Measurements from ENCODE around the gene RALGAPB.

RALGAPB gene

DNA sequence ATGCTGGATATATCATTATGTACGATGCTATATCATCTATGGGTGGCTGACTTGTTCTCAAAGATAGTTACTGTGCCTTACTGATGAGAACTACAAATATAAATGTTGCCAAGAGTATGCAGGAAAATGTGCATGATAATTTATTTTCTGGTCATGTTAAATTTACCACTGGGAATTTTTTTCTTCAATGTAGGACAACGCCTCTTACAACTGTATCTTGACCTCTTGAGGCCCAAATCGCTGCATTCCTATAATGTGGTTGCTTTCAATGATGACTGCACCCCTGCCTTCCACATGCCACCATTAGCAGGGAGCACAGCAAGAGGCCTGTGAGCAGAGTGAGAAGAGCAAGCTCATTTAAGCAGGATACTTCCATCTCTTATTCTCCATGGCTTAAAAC, 5.7 kb upstream of the RALGAPB start:
- H3K9ac ChIP-seq (ENCODE audit: low read depth, low read length) = no peak overlapping the region
- H3K4me3 ChIP-seq (ENCODE audit: low read depth, low read length) = no peak overlapping the region
- H3K9me3 ChIP-seq (ENCODE audit: control insufficient read depth, insufficient read depth, low read length) = no peaks in the 10 kb centered on the region
- no peaks in the 10 kb centered on the region for H3K36me3 ChIP-seq (ENCODE audit: control insufficient read depth, insufficient read depth, low read length)
- H3K4me1 ChIP-seq (ENCODE audit: control insufficient read depth, insufficient read depth, low read length) = no peaks in the 10 kb centered on the region
- no peaks in the 10 kb centered on the region for H3K27me3 ChIP-seq (ENCODE audit: control insufficient read depth, insufficient read depth, low read length)

DNA sequence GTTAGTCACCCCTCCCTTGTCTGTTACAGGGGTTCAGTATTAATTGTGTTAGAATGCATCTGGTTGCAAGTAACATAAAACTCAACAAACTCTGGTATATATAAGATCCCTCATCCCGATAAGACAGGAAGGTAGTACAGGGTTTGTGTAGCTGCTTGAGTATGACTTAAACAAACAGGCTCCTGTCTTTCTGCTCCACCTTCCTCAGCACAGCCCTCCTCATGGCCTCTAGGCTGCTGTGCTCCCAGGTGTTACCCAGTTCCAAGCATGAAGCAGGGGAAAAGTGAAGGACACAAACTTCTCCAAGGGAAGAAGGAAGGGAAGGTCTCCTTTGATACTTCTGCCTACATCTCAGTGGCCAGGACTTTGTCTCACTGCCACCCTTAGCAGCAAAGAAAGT, 1.4 kb upstream of the RALGAPB start:
- Histone ChIP-seq H3K9ac (ENCODE audit: low read depth, low read length) (peak overlapping the region; percentile 13), H3K9me3 (ENCODE audit: control insufficient read depth, insufficient read depth, low read length) (no peaks in the 10 kb centered on the region), H3K4me1 (ENCODE audit: control insufficient read depth, insufficient read depth, low read length) (no peaks in the 10 kb centered on the region), H3K4me3 (ENCODE audit: low read depth, low read length) (no peak overlapping the region), H3K27me3 (ENCODE audit: control insufficient read depth, insufficient read depth, low read length) (no peaks in the 10 kb centered on the region), H3K36me3 (ENCODE audit: control insufficient read depth, insufficient read depth, low read length) (no peaks in the 10 kb centered on the region)

DNA sequence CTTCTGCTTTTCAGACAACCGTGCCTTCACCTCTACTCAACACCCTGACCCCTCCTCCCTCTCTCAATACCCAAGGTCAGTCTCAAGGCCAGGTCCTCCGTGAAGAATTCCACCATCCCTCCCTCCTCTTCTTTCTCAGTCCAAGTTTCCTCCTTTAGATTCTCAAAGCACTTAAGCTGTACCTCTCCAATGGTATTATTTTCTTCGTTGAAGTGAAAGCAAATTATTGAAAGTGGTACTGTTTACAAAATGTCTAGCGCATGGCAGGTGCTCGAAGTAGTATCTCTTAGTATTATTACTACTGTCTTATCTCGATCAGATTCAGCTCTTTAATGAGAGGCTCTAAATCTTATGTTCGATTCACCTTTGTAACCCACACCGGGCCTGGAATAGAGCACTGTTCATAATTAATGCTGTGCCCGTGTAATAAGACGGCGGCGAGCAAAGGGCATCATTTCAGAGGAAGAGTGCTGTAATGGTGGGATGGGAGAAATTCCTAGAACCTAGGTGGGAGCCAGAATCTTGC, 593 bp upstream of the RALGAPB start:
- Histone ChIP-seq H3K36me3 (ENCODE audit: control insufficient read depth, insufficient read depth, low read length) (no peaks in the 10 kb centered on the region), H3K9me3 (ENCODE audit: control insufficient read depth, insufficient read depth, low read length) (no peaks in the 10 kb centered on the region), H3K27me3 (ENCODE audit: control insufficient read depth, insufficient read depth, low read length) (no peaks in the 10 kb centered on the region), H3K4me3 (ENCODE audit: low read depth, low read length) (peak overlapping the region; percentile 54), H3K4me1 (ENCODE audit: control insufficient read depth, insufficient read depth, low read length) (no peaks in the 10 kb centered on the region), H3K9ac (ENCODE audit: low read depth, low read length) (peak overlapping the region; percentile 37)

DNA sequence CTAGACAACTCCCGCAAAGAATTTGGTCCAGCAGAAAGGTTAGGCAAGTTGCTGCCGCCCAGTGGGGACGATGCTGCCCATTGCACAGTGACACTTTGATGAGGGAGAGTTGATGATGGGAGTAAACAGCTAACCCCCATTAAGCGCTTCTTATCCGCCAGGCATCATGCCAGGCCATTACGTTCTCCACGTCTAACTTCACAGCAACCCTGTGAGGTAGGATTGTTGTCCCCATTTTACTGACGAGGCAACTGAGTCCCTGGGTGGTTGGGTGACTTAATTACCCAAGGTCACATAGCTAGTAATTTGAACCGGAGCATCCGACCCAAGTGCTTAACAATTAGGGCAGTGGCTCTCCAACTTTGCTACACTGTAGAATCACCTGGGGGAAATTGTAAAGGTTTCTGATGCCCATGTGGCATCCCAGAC, 738 bp downstream of the RALGAPB start:
- Histone ChIP-seq H3K9ac (ENCODE audit: low read depth, low read length) (peak overlapping the region; percentile 80), H3K36me3 (ENCODE audit: control insufficient read depth, insufficient read depth, low read length) (no peaks in the 10 kb centered on the region), H3K4me1 (ENCODE audit: control insufficient read depth, insufficient read depth, low read length) (no peaks in the 10 kb centered on the region), H3K9me3 (ENCODE audit: control insufficient read depth, insufficient read depth, low read length) (no peaks in the 10 kb centered on the region), H3K27me3 (ENCODE audit: control insufficient read depth, insufficient read depth, low read length) (no peaks in the 10 kb centered on the region), H3K4me3 (ENCODE audit: low read depth, low read length) (peak overlapping the region; percentile 54)

DNA sequence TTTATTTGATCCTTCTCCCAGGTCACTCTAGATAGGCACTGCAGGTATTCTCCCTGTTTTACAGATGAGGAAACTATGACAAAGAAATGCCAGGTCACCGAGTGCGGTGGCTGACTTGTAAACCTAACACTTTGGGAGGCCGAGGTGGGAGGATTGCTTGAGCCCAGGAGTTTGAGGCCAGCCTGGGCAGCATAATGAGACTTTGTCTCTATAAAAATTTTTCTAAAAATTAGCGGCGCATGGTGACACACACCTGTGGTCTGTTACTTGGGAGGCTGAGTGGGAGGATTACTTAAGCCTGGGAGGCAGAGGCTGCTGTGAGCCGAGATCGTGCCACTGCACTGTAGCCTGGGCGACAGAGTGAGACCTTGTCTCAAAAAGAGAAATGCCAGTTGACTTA, 5.1 kb downstream of the RALGAPB start:
- Histone ChIP-seq H3K9me3 (ENCODE audit: control insufficient read depth, insufficient read depth, low read length) (no peaks in the 10 kb centered on the region), H3K9ac (ENCODE audit: low read depth, low read length) (no peak overlapping the region), H3K27me3 (ENCODE audit: control insufficient read depth, insufficient read depth, low read length) (no peaks in the 10 kb centered on the region), H3K4me3 (ENCODE audit: low read depth, low read length) (no peak overlapping the region), H3K4me1 (ENCODE audit: control insufficient read depth, insufficient read depth, low read length) (no peaks in the 10 kb centered on the region), H3K36me3 (ENCODE audit: control insufficient read depth, insufficient read depth, low read length) (no peaks in the 10 kb centered on the region)

DNA sequence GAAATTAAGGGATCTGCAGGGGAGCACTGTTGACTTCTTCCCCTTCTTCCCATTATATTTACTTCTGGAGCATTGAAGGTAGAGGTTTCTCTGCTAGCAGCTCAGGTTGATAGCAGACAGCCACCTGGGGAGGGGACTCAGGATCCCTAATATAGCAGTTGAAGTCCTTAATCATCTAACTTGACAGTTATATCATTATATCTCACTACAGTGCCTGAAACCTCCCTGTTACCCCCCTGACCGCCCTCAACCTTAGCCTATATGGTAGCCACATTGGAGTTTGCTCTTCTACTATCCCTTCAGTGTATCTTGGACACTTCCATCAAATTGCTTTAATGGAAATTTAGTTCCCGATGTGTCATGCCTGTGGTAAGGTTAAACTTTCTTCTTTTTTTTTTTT, 7.0 kb downstream of the RALGAPB start:
- H3K9me3 ChIP-seq (ENCODE audit: control insufficient read depth, insufficient read depth, low read length) = no peaks in the 10 kb centered on the region
- H3K36me3 ChIP-seq (ENCODE audit: control insufficient read depth, insufficient read depth, low read length) = no peaks in the 10 kb centered on the region
- H3K27me3 ChIP-seq (ENCODE audit: control insufficient read depth, insufficient read depth, low read length) = no peaks in the 10 kb centered on the region
- no peaks in the 10 kb centered on the region for H3K4me1 ChIP-seq (ENCODE audit: control insufficient read depth, insufficient read depth, low read length)
- no peak overlapping the region for H3K4me3 ChIP-seq (ENCODE audit: low read depth, low read length)
- no peak overlapping the region for H3K9ac ChIP-seq (ENCODE audit: low read depth, low read length)

DNA sequence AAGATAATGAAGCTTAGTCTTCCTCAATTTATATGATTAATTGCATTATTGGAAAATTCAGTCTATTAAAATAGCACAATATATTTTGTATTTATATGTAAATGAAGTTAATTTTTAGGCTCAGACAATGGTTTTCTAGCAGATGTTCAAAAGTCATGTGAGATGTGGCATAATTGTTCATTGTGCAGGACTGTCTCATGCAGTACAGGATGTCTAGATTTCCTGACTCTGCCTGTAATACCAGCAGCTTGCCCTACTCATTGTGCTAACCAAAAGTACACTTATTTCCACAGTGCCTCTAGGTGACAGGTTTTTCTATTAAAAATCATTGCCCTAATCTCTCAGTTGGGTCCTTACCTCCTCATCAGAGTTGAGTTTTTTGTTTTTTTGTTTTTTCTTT, 12.4 kb downstream of the RALGAPB start:
- Histone ChIP-seq H3K4me1 (ENCODE audit: control insufficient read depth, insufficient read depth, low read length) (no peaks in the 10 kb centered on the region), H3K36me3 (ENCODE audit: control insufficient read depth, insufficient read depth, low read length) (peaks cover 4% of the 10 kb centered on the region)

DNA sequence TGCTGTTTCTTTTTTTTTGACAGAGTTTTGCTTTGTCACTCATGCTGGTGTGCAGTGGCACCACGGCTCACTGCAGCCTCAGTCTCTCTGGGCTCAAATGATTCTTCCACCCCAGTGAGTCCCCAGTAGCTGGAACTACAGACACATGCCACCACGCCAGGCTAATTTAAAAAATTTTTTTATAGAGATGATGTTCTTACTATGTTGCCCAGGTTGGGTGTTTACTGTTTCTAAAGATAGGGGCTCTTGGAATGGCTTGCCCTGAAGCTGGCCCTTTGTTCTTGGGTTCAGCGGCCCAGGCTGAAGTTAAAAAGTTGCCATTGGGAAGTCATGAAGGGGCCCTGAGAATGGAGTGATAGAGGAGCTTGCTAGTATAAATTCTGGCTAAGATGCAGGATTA, 16.5 kb downstream of the RALGAPB start:
- Histone ChIP-seq H3K9ac (ENCODE audit: low read depth, low read length) (no peak overlapping the region), H3K4me3 (ENCODE audit: low read depth, low read length) (no peak overlapping the region), H3K36me3 (ENCODE audit: control insufficient read depth, insufficient read depth, low read length) (peaks cover 4% of the 10 kb centered on the region), H3K9me3 (ENCODE audit: control insufficient read depth, insufficient read depth, low read length) (no peaks in the 10 kb centered on the region), H3K27me3 (ENCODE audit: control insufficient read depth, insufficient read depth, low read length) (no peaks in the 10 kb centered on the region), H3K4me1 (ENCODE audit: control insufficient read depth, insufficient read depth, low read length) (no peaks in the 10 kb centered on the region)

More for the DNA sequence above, 12.4 kb downstream of the RALGAPB start:
- Histone ChIP-seq H3K9me3 (ENCODE audit: control insufficient read depth, insufficient read depth, low read length) (no peaks in the 10 kb centered on the region), H3K4me3 (ENCODE audit: low read depth, low read length) (no peak overlapping the region), H3K27me3 (ENCODE audit: control insufficient read depth, insufficient read depth, low read length) (no peaks in the 10 kb centered on the region), H3K9ac (ENCODE audit: low read depth, low read length) (no peak overlapping the region)

DNA sequence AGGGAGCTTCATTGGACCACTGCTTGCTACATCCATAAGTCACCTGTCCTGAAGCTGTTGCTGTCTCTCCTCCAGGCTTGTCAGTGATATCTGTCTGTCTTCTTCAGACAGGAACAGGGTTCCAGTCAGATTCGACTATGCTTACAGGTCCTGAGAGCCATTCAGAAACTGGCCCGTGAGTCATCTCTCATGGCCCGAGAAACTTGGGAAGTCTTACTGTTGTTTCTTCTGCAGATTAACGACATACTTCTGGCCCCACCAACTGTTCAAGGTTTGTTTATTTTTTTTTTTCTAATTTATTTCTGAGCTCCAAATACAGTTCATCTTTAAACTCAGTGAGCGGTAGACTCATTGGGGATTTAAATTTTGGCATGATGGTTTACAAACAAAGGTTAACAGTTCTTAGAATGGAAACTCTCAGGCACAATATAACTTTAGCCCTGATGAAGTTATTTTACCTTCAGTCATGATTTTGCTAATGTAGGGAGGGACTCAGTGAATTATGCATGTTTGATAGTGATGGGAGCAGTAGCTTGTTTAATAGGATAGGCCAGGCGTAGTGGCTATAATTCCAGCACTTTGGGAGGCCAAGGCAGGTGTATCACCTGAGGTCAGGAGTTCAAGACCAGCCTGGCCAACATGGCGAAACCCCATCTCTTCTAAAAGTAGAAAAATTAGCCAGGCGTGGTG, 24.7 kb downstream of the RALGAPB start:
- H3K9me3 ChIP-seq (ENCODE audit: control insufficient read depth, insufficient read depth, low read length) = no peaks in the 10 kb centered on the region
- H3K4me3 ChIP-seq (ENCODE audit: low read depth, low read length) = no peak overlapping the region
- no peak overlapping the region for H3K9ac ChIP-seq (ENCODE audit: low read depth, low read length)
- no peaks in the 10 kb centered on the region for H3K4me1 ChIP-seq (ENCODE audit: control insufficient read depth, insufficient read depth, low read length)
- H3K27me3 ChIP-seq (ENCODE audit: control insufficient read depth, insufficient read depth, low read length) = no peaks in the 10 kb centered on the region
- peaks cover 12% of the 10 kb centered on the region for H3K36me3 ChIP-seq (ENCODE audit: control insufficient read depth, insufficient read depth, low read length)

DNA sequence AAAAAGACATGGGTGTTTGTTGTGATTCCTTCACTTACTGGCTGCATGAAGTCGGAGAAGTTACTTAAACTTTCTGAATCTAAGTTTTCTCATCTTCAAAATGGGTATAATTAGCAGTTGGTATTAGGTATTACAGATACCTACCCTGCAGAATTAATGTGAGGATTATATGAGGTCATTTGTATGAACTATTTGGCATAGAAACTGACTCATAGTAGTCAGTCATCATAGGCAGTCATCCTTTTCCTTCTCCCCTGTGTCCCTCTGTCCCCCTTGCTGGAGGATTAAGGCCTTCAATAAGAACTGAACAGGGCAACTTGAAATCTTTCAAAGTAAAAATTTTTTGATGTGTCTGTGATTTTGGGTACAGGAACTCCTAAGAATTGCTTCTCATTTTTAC, 26.3 kb downstream of the RALGAPB start:
- Histone ChIP-seq H3K9ac (ENCODE audit: low read depth, low read length) (no peak overlapping the region), H3K9me3 (ENCODE audit: control insufficient read depth, insufficient read depth, low read length) (no peaks in the 10 kb centered on the region), H3K36me3 (ENCODE audit: control insufficient read depth, insufficient read depth, low read length) (peaks cover 12% of the 10 kb centered on the region), H3K27me3 (ENCODE audit: control insufficient read depth, insufficient read depth, low read length) (no peaks in the 10 kb centered on the region), H3K4me1 (ENCODE audit: control insufficient read depth, insufficient read depth, low read length) (no peaks in the 10 kb centered on the region), H3K4me3 (ENCODE audit: low read depth, low read length) (no peak overlapping the region)

DNA sequence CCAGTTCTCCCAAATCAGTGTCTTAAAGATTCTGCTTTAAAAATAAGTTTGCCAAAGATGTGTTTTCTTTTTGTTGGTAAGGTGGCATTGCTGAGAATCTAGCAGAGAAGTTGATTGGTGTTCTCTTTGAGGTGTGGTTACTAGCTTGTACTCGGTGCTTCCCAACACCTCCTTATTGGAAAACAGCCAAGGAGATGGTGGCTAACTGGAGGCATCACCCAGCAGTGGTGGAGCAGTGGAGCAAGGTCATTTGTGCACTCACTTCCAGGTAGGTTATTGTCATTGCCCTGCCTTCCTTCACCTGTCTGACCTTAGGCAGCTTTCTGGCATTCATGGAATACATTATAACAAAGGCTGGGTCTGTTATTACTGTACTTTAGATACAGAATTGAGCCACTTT, 26.7 kb downstream of the RALGAPB start:
- Histone ChIP-seq H3K36me3 (ENCODE audit: control insufficient read depth, insufficient read depth, low read length) (peaks cover 12% of the 10 kb centered on the region), H3K27me3 (ENCODE audit: control insufficient read depth, insufficient read depth, low read length) (no peaks in the 10 kb centered on the region), H3K4me3 (ENCODE audit: low read depth, low read length) (no peak overlapping the region), H3K9ac (ENCODE audit: low read depth, low read length) (no peak overlapping the region), H3K9me3 (ENCODE audit: control insufficient read depth, insufficient read depth, low read length) (no peaks in the 10 kb centered on the region), H3K4me1 (ENCODE audit: control insufficient read depth, insufficient read depth, low read length) (no peaks in the 10 kb centered on the region)

DNA sequence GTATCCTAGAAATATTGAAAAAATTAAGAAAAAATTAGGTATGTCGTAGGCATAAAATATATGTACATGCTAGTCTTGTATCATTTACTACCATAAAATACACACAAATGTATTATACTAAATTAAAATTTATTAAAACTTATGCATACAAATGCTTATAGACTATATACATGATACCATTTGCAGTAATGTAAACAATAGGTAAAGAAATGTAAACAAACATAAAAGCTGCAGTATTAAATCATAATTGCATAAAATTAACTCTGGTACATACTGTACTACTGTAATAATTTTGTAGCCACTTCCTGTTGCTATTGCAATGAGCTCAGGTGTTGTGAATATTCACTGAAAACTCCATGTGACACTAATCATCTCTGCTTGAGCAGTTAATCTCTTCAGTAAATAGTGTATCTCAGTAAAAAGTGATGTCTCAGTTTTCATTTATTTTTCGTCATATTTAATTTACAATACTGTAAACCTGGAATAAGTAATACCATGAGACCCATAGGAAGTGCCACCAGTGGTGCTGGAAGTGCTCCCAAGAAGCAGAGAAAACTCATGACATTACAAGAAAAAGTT, 29.3 kb downstream of the RALGAPB start:
- H3K4me1 ChIP-seq (ENCODE audit: control insufficient read depth, insufficient read depth, low read length) = no peaks in the 10 kb centered on the region
- H3K4me3 ChIP-seq (ENCODE audit: low read depth, low read length) = no peak overlapping the region
- H3K9ac ChIP-seq (ENCODE audit: low read depth, low read length) = no peak overlapping the region
- H3K36me3 ChIP-seq (ENCODE audit: control insufficient read depth, insufficient read depth, low read length) = peaks cover 12% of the 10 kb centered on the region
- H3K9me3 ChIP-seq (ENCODE audit: control insufficient read depth, insufficient read depth, low read length) = no peaks in the 10 kb centered on the region
- H3K27me3 ChIP-seq (ENCODE audit: control insufficient read depth, insufficient read depth, low read length) = no peaks in the 10 kb centered on the region

Data from iPS-15b (cell line).